GM12892 (cell line): ENCODE measurements around the gene BRINP3.

Source experiments
- DNase-seq: peaks from one replicate; pipeline ENCODE4 v3.0.0; 2011; ENCODE audit not compliant: insufficient read length
- FAIRE-seq: peaks from 2 replicates; lab custom pipeline; 2011; peaks lifted over from hg19 to GRCh38; lab: Jason Lieb, UNC
- POLR2A ChIP-seq: IDR thresholded peaks from 2 replicates; pipeline ENCODE4 v1.6.1; 2011; ENCODE audit warnings: low read depth, low read length, control low read depth
- POLR2AphosphoS5 ChIP-seq: IDR thresholded peaks from 2 replicates; pipeline ENCODE4 v1.6.1; 2011; ENCODE audit warnings: low read depth, low read length, control low read depth
- TAF1 ChIP-seq: IDR thresholded peaks from 2 replicates; pipeline ENCODE4 v1.6.1; 2011; ENCODE audit warnings: low read depth, mild to moderate bottlenecking, control low read depth, low read length, borderline replicate concordance

BRINP3 gene

DNA sequence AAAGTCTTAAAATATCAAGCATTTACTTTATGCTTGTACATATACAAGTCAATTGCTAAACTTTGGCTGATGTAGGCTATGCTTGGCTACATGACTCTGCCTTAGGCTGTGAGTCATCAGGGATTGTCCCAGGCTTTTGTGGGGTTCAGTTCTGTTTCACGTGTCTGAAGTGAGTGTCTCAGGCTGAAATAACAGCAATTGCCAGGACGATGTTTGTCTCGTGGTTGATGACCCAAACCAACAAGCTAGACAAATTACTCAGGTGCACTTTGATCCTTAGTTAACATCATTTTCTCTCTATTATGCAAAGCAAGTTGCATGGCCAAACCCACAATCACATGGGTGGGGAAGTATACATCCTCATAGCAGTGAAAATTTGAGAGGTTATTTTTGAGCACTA, 410.1 kb downstream of the BRINP3 start:
- TF ChIP-seq POLR2AphosphoS5 (no peak), TAF1 (no peak), POLR2A (no peak)
- FAIRE-seq (no peak), DNase-seq (no peak)

DNA sequence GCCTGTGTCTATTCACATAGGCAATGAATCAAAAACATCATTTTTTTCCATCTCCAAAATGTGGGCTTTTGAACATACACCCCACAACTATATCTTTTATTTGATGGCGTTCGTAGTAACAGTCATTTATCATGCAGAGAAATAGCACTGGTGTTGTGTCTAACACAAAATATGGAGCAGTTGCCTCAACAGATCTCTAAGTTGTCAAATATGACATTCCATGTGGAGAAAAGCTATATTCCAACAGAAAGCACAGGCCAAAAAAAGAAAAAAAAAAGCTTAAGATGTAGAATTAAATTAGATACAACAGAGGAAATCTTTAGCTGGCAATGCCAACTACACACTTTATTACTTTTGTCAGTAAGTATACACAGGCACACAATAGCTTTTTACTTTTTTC, 411.7 kb downstream of the BRINP3 start:
- no peak for FAIRE-seq
- no peak for DNase-seq
- TF ChIP-seq POLR2AphosphoS5 (no peak), POLR2A (no peak), TAF1 (no peak)

DNA sequence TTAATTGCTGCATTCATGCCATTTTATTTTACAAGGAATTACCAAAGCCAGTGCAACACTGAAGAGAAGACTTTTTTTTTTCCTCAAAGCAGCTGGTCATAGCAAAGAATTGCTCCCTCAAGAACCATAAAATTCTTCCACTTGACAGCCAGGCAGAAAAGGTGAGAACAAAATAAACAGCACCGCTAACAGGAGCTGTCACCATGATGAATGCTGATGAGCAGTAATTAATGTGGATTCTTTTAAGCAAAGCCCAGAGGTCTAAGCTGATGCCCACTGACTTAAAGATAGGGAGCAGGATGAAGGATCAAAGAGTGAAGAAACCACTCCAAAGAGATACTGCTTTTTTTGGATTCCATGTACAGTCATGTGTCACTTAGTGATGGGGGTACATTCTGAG, 428.4 kb downstream of the BRINP3 start:
- FAIRE-seq: no peak
- TF ChIP-seq TAF1 (no peak), POLR2AphosphoS5 (no peak), POLR2A (no peak)
- no peak for DNase-seq
